Nephron progenitor cell (in vitro differentiated cells): ENCODE measurements around the gene PRDM16.

Source experiments
- DNase-seq: peaks from one replicate; pipeline ENCODE4 v3.0.0; 2021
- H3K27ac Mint-ChIP-seq: 2 replicates; pipeline ENCODE4 v1.8.0; 2021; ENCODE audit warnings: mild to moderate bottlenecking, moderate library complexity, mixed read lengths
- H3K27me3 Mint-ChIP-seq: 2 replicates; pipeline ENCODE4 v1.8.0; 2021; ENCODE audit warnings: mild to moderate bottlenecking, low read depth, mixed read lengths; ENCODE audit not compliant: poor library complexity
- H3K36me3 Mint-ChIP-seq: 2 replicates; pipeline ENCODE4 v1.8.0; 2021; ENCODE audit warnings: low read depth, mixed read lengths
- H3K4me1 Mint-ChIP-seq: 2 replicates; pipeline ENCODE4 v1.8.0; 2021; ENCODE audit warnings: mixed read lengths
- H3K4me3 Mint-ChIP-seq: 2 replicates; pipeline ENCODE4 v1.8.0; 2021; ENCODE audit warnings: mild to moderate bottlenecking, moderate library complexity, mixed read lengths
- H3K9me3 Mint-ChIP-seq: 2 replicates; pipeline ENCODE4 v1.8.0; 2021; ENCODE audit warnings: mild to moderate bottlenecking, moderate library complexity, mixed read lengths
- TF ChIP-seq, protein P1 (sequence below): fragments of 200-600 bp; sonication (generic); IDR thresholded peaks from 2 replicates; pipeline ENCODE4 v1.5.0; 2021; ENCODE audit warnings: antibody characterized with exemption

PRDM16 gene

DNA sequence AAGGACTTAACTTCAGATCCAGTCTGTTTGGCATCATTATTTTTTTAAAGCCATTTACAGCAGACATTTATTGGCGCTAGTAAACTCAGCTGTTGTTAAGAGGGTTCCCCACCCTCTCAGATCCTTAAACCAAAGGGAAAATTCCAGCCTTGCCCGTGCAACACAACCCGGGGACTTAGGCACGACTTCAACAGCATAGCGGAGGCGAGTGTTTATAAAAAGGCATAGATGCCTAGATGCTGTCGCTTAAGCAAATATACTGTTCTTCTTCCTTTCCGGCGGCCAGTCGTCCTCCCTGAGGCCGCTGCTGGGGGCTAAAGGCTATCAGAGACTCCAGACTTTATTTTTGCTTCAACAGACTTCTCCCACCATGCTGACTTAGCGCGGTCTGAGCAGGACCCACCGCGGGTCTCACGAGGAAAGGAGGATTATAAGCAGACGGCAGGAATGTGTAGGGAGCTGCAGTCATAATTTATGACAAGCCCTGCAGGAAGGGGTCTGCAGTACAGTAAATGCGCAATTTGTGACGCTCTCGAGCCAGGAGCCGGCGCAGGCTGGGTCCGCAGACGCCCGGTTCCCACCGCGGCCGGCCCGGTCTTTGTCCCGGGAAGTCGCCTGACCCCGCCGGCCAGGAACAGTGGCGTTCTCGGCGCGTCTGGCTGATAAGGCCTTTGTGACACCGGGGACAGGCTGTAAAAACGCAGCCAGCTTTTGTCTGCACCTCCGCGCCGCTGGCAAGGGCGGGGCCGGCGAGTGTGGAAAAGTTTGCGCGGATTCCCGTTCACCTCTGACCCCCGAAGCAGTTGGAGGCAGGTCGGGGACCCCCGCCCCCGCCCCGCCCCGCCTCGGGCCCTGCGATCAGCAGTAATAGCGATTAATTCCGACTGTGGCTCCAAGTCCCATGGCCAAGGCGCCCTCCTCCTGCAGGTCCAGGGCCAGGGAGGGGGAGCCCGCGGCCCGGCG lies 324.3 kb downstream of the PRDM16 start:
- H3K36me3 Mint-ChIP-seq = no peaks in the 10 kb centered on the region
- no peak overlapping the region for H3K27ac Mint-ChIP-seq
- no peaks in the 10 kb centered on the region for H3K9me3 Mint-ChIP-seq
- TF ChIP-seq, protein P1, sequence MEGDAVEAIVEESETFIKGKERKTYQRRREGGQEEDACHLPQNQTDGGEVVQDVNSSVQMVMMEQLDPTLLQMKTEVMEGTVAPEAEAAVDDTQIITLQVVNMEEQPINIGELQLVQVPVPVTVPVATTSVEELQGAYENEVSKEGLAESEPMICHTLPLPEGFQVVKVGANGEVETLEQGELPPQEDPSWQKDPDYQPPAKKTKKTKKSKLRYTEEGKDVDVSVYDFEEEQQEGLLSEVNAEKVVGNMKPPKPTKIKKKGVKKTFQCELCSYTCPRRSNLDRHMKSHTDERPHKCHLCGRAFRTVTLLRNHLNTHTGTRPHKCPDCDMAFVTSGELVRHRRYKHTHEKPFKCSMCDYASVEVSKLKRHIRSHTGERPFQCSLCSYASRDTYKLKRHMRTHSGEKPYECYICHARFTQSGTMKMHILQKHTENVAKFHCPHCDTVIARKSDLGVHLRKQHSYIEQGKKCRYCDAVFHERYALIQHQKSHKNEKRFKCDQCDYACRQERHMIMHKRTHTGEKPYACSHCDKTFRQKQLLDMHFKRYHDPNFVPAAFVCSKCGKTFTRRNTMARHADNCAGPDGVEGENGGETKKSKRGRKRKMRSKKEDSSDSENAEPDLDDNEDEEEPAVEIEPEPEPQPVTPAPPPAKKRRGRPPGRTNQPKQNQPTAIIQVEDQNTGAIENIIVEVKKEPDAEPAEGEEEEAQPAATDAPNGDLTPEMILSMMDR = no peak
- DNase-seq = peak; percentile 67
- peaks cover 81% of the 10 kb centered on the region for H3K4me1 Mint-ChIP-seq
- peaks cover 92% of the 10 kb centered on the region for H3K27me3 Mint-ChIP-seq
- H3K4me3 Mint-ChIP-seq = peak overlapping the region; percentile 81

DNA sequence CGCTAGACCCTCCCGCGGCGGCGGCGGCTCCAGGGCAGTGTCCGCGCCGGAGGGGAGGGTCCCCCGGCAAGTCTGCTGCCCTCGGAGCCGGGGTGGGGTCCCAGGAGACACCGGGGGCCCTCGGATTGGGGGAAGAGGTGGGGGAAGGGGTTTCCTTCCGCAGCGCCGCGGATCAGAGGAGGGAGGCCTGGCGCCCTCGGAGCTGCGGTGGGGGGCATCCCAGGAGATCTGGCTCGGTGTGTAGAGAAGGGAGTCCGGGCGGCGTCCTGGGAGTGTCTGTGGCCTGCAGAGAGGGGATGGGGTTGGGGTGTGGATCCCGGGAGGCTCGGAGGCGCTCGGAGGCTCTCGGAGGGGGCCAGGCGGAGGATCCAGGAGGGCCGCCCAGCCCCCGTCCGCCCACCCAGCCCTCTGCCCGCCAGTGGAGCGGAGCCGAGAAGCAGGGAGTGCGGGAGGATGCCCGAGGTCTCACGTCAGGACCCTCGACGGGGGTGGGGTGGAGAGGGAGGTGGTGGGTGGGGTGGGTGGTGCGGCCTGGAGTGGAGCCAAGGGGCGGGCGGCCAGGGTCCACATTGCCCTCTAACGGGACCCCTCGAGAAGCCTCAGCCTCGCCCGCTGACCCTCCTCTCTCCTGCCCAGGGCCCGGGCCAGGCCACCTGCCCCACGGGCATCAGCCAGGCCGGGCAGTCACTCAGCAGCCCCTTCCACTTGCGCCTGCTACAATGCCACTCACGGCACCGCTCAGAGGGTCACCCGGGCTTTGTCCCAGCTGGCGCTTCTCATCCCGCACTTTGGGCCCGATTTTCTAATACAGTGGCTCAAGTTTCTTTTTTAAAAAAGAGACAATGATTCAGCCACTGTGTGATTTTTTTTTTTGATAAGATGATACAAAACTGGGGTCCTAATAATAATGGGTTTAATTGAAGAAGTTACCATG lies 325.3 kb downstream of the PRDM16 start:
- no peak overlapping the region for H3K27ac Mint-ChIP-seq
- H3K36me3 Mint-ChIP-seq = no peaks in the 10 kb centered on the region
- H3K9me3 Mint-ChIP-seq = no peaks in the 10 kb centered on the region
- TF ChIP-seq, protein P1 = no peak
- no peak for DNase-seq
- peaks cover 84% of the 10 kb centered on the region for H3K4me1 Mint-ChIP-seq
- peaks cover 92% of the 10 kb centered on the region for H3K27me3 Mint-ChIP-seq
- H3K4me3 Mint-ChIP-seq = peak overlapping the region; percentile 65

DNA sequence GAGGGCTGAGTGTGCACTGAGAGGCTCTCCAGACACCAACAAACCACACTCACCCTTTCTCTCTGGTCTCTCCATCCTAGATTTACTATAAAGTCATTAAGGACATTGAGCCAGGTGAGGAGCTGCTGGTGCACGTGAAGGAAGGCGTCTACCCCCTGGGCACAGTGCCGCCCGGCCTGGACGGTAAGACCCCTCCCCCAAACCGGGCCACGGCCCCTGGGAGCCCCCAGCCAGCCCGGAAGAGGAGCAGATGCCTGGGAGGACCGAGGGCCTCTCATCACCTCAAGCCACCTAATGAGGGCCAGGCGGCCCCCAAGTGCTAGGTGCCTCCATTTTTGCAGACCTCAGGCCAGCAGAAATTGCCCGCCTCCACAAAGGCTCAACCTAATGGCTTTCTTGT lies 327.4 kb downstream of the PRDM16 start:
- TF ChIP-seq, protein P1 = no peak
- no peak for DNase-seq
- no peaks in the 10 kb centered on the region for H3K36me3 Mint-ChIP-seq
- H3K4me1 Mint-ChIP-seq = peaks cover 69% of the 10 kb centered on the region
- no peaks in the 10 kb centered on the region for H3K9me3 Mint-ChIP-seq
- no peak overlapping the region for H3K27ac Mint-ChIP-seq
- no peak overlapping the region for H3K4me3 Mint-ChIP-seq
- H3K27me3 Mint-ChIP-seq = peaks cover 87% of the 10 kb centered on the region

DNA sequence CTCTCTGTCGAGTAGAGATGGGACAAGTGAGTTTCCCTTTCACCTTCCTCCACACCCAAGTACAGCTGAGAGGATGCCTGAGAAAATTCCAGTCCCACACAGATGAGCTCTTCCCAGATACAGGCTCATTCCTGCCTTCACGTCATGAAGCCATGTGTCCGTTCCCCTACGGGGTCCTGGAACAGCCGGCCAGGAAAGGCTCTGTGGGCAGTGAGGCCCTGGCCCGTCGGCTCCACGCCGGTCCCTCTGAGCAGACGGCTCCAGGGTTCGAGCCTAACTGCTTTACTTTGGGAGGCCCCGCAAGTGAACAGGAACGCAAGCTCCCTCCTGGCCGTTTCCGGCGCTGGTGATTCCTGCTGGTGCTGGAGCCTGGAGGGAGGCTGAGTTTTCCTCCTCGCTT lies 328.3 kb downstream of the PRDM16 start:
- H3K36me3 Mint-ChIP-seq = no peaks in the 10 kb centered on the region
- H3K9me3 Mint-ChIP-seq = no peaks in the 10 kb centered on the region
- no peak for DNase-seq
- H3K27ac Mint-ChIP-seq = no peak overlapping the region
- TF ChIP-seq, protein P1 = no peak
- H3K27me3 Mint-ChIP-seq = peaks cover 81% of the 10 kb centered on the region
- H3K4me3 Mint-ChIP-seq = no peak overlapping the region
- H3K4me1 Mint-ChIP-seq = peaks cover 69% of the 10 kb centered on the region

DNA sequence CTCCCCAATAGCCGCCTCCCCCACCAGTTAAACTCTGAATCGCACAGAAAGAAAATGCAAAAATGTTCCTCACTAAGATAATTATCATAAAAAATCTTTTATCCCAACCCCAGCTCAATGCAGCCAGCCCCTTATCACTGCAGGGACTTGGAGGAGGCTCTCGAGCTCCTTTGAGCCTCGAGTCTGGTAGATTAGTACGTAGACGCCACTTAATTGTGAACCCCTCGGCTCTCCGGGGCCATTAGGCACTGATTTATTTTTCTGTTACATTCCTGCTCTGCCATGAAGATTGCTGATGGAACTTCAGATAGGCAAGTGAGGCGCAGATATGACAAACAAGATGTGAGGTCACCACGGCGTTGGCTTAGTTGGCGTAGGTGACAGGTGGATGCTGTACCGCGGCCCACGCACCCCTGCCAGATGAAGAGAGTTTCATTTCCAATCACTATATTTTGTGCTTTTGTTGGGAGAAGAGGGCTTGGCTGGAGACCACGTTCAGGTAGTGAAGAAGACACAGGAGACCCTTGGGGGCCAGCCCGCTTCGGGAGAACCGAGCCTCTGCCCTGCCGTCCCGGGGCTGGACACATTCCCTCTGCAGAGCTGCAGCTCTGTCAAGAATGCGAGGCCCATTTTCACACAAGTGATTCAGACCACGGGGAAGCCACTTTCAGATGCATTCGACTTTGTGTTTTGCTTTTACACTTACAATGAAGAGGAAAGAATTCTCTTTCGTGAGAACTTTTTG lies 329.6 kb downstream of the PRDM16 start:
- Mint-ChIP-seq H3K27ac (peak overlapping the region; percentile 13), H3K4me3 (no peak overlapping the region), H3K4me1 (peaks cover 69% of the 10 kb centered on the region), H3K27me3 (peaks cover 69% of the 10 kb centered on the region), H3K36me3 (no peaks in the 10 kb centered on the region), H3K9me3 (no peaks in the 10 kb centered on the region)
- DNase-seq = no peak
- TF ChIP-seq, protein P1 = no peak
